Neuronal stem cell (in vitro differentiated cells): ENCODE measurements around the gene OTOF.

Experiments used
- DNase-seq: peaks from one replicate; pipeline ENCODE4 v3.0.0-alpha.2; 2013; ENCODE audit warnings: low spot score
- H2AFZ ChIP-seq: one replicate; pipeline ENCODE4 v1.6.1; 2013; ENCODE audit warnings: mild to moderate bottlenecking, low read length, inconsistent platforms
- H2AK5ac ChIP-seq: 2 replicates; pipeline ENCODE4 v1.6.1; 2013; ENCODE audit warnings: low read depth, mild to moderate bottlenecking, inconsistent platforms, low read length, moderate library complexity, mixed read lengths
- H2BK120ac ChIP-seq: 2 replicates; pipeline ENCODE4 v1.6.1; 2013; ENCODE audit warnings: low read depth, mild to moderate bottlenecking, inconsistent platforms, low read length, moderate library complexity, mixed read lengths
- H2BK12ac ChIP-seq: one replicate; pipeline ENCODE4 v1.6.1; 2013; ENCODE audit warnings: low read length, inconsistent platforms
- H2BK15ac ChIP-seq: 2 replicates; pipeline ENCODE4 v1.6.1; 2013; ENCODE audit warnings: mild to moderate bottlenecking, low read length, inconsistent platforms, mixed read lengths
- H2BK5ac ChIP-seq: one replicate; pipeline ENCODE4 v1.6.1; 2013; ENCODE audit warnings: inconsistent platforms, mild to moderate bottlenecking, low read length, moderate library complexity
- H3K14ac ChIP-seq: one replicate; pipeline ENCODE4 v1.6.1; 2013; ENCODE audit warnings: low read length, inconsistent platforms
- H3K18ac ChIP-seq: 2 replicates; pipeline ENCODE4 v1.6.1; 2013; ENCODE audit warnings: low read length, inconsistent platforms
- H3K23ac ChIP-seq: 2 replicates; pipeline ENCODE4 v1.6.1; 2013; ENCODE audit warnings: low read depth, mild to moderate bottlenecking, mixed read lengths, low read length, inconsistent platforms; ENCODE audit not compliant: poor library complexity
- H3K27ac ChIP-seq: replicated peaks from 3 replicates; pipeline ENCODE4 v1.5.1; 2013; ENCODE audit warnings: low read length, inconsistent platforms
- H3K27me3 ChIP-seq, 3 experiments: 2 replicates each; pipeline ENCODE4 v1.6.1; 2013; ENCODE audit warnings: low read length in 3 of 3, mild to moderate bottlenecking in 2 of 3, inconsistent platforms in 1 of 3, low read depth in 1 of 3, mixed read lengths in 1 of 3, moderate library complexity in 1 of 3; ENCODE audit not compliant: control insufficient read depth in 3 of 3, insufficient read depth in 3 of 3
- H3K36me3 ChIP-seq, 2 donors: replicated peaks in 1 of 2; 2 replicates each; pipeline ENCODE4 v1.6.1; 2013; ENCODE audit warnings: low read length in 2 of 2; ENCODE audit not compliant: control insufficient read depth in 2 of 2, insufficient read depth in 2 of 2
- H3K4ac ChIP-seq: 2 replicates; pipeline ENCODE4 v1.6.1; 2013; ENCODE audit warnings: inconsistent platforms, mild to moderate bottlenecking, low read length, moderate library complexity
- H3K4me1 ChIP-seq, 2 donors: 1 replicate in 1 of 2; 2 replicates in 1 of 2; pipeline ENCODE4 v1.6.1; 2013; ENCODE audit warnings: low read length in 2 of 2, low read depth in 1 of 2; ENCODE audit not compliant: control insufficient read depth in 2 of 2, insufficient read depth in 1 of 2
- H3K4me2 ChIP-seq: one replicate; pipeline ENCODE4 v1.6.1; 2013; ENCODE audit warnings: mild to moderate bottlenecking, low read length, inconsistent platforms; ENCODE audit not compliant: insufficient read depth, poor library complexity, severe bottlenecking
- H3K4me3 ChIP-seq, 2 donors: 2 replicates each; pipeline ENCODE4 v1.5.1; 2013; ENCODE audit warnings: low read length in 2 of 2, mild to moderate bottlenecking in 2 of 2, inconsistent platforms in 1 of 2, moderate library complexity in 1 of 2
- H3K79me1 ChIP-seq: one replicate; pipeline ENCODE4 v1.6.1; 2013; ENCODE audit warnings: low read depth, mild to moderate bottlenecking, inconsistent platforms, low read length, moderate library complexity
- H3K9ac ChIP-seq: one replicate; pipeline ENCODE4 v1.6.1; 2013; ENCODE audit warnings: mild to moderate bottlenecking, low read depth, low read length, inconsistent platforms; ENCODE audit not compliant: poor library complexity
- H3K9me3 ChIP-seq, 2 donors: replicated peaks in 1 of 2; 2 replicates each; pipeline versions ENCODE3 to v1.6.1; 2013; ENCODE audit warnings: low read length in 2 of 2, mild to moderate bottlenecking in 2 of 2, inconsistent platforms in 1 of 2, low read depth in 1 of 2, mixed read lengths in 1 of 2, moderate library complexity in 1 of 2; ENCODE audit not compliant: control insufficient read depth in 2 of 2, insufficient read depth in 1 of 2
- H4K8ac ChIP-seq: one replicate; pipeline ENCODE4 v1.6.1; 2013; ENCODE audit warnings: low read depth, mild to moderate bottlenecking, inconsistent platforms, low read length, moderate library complexity
- H4K91ac ChIP-seq: one replicate; pipeline ENCODE4 v1.6.1; 2013; ENCODE audit warnings: low read length, low read depth, mild to moderate bottlenecking, inconsistent platforms; ENCODE audit not compliant: poor library complexity
- WGBS, 2 donors: extraction: QIAGEN DNeasy Blood & Tissue Kit; methylation state at CpG; one replicate each; pipeline ENCODE4 v1.1.7; 2013; ENCODE audit warnings: missing lambda C conversion rate in 2 of 2, mixed read lengths in 1 of 2; ENCODE audit not compliant: insufficient read length in 2 of 2, insufficient replicate concordance in 1 of 2; ENCODE audit errors: extremely low coverage in 2 of 2; 5-methylcytosine and 5-hydroxymethylcytosine counted together

The OTOF gene

DNA sequence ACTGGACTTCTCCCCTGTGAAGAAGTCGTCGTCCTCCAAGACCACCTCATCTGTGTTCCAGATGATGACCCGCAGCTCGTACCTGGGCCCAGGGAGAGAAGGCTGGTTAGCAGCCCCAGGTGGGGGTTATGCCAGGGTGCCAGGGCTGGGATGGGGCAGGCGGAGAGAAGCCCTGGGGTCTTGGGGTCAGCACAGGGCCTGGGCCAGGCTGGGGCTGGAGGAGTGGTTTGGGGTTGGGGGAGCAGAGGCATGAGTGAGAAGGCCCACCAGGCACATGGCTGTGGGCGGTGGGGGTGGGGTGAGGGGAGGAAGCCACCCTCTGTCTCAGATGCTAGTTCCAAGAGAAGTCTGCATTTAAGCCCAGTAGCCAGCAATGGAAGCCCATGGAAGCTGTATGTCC, 15.8 kb downstream of the OTOF start:
- Histone ChIP-seq H2BK15ac (peak overlapping the region; percentile 82), H3K9ac (no peak overlapping the region), H3K27ac (no peak overlapping the region), H3K4me2 (no peak overlapping the region), H2BK120ac (peak overlapping the region; percentile 57), H4K8ac (peak overlapping the region; percentile 98), H3K27me3 (no peaks in the 10 kb centered on the region), H3K23ac (peak overlapping the region; percentile 83), H3K4ac (no peak overlapping the region), H2AK5ac (peak overlapping the region; percentile 90), H3K14ac (no peak overlapping the region), H2BK5ac (no peak overlapping the region), H2AFZ (peak overlapping the region; percentile 68), H3K4me3 (no peak overlapping the region), H2BK12ac (no peak overlapping the region), H3K4me1 (peaks cover 23% of the 10 kb centered on the region in 2 donors), H4K91ac (no peak overlapping the region), H3K18ac (peak overlapping the region; percentile 90), H3K9me3 (no peaks in the 10 kb centered on the region), H3K36me3 (no peaks in the 10 kb centered on the region), H3K79me1 (no peaks in the 10 kb centered on the region)
- no peak for DNase-seq
- WGBS, 2 donors, result no CpG with 5 or more reads among the region's 6 CpGs

DNA sequence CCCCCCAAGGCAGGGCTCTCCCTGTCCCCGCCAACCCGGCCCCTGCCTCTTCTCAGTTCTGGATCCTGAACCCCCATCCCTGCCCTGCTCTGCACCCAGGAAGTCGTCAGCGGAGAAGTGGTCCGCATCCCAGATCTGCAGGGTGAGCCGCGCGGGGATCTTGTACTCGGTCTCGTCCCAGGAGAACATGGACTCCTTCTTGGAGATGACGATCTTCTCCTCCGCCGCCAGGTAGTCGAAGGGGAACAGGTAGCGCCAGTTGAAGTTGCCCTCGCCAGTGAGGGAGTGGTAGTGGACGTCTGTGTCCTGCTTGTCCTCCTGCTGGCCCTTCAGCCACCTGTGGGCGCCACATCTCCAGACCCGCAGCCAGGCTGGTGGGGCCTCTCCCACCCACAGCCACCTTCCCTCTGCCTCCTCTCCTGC, 16.3 kb downstream of the OTOF start:
- no peak overlapping the region for H2BK5ac ChIP-seq
- H2BK120ac ChIP-seq, result peak overlapping the region; percentile 57
- H3K27ac ChIP-seq, result no peak overlapping the region
- H3K4me1 ChIP-seq, result peaks cover 25 to 28% of the 10 kb centered on the region in 2 donors
- no peak overlapping the region for H3K4me2 ChIP-seq
- H3K4me3 ChIP-seq, result no peak overlapping the region
- no peak overlapping the region for H4K91ac ChIP-seq
- no peak overlapping the region for H3K4ac ChIP-seq
- peak overlapping the region; percentile 90 for H3K18ac ChIP-seq
- no peak overlapping the region for H3K14ac ChIP-seq
- no peak for DNase-seq
- peak overlapping the region; percentile 10 for H3K9ac ChIP-seq
- H3K79me1 ChIP-seq, result no peaks in the 10 kb centered on the region
- no peaks in the 10 kb centered on the region for H3K9me3 ChIP-seq
- WGBS, 2 donors, result no CpG with 5 or more reads among the region's 19 CpGs
- H2BK12ac ChIP-seq, result no peak overlapping the region
- H3K23ac ChIP-seq, result peak overlapping the region; percentile 83
- H4K8ac ChIP-seq, result no peak overlapping the region
- no peaks in the 10 kb centered on the region for H3K36me3 ChIP-seq
- peak overlapping the region; percentile 90 for H2AK5ac ChIP-seq
- H2BK15ac ChIP-seq, result peak overlapping the region; percentile 82
- H2AFZ ChIP-seq, result no peak overlapping the region
- H3K27me3 ChIP-seq, result no peaks in the 10 kb centered on the region

DNA sequence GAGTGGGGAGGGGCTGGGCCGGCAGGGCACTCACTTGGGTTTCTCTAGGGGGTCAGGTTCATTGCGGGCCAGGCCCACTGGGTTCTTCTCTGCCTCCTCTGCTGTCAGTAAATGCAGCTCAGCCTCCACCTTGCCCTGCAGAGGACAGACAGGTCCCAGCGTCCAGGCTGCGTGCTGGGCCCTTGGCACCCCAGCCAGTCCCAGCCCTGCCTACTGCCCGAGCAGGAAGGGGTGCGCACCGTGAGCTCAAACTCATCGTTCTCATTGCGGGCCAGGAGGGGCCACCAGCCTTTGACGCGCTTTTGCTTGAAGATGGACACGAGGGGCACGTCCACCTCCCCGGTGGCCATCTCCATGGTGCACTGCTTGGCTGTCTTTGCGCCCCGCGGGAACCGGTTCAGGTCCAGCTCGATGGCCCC, 17.3 kb downstream of the OTOF start:
- H3K27ac ChIP-seq, result no peak overlapping the region
- H2BK5ac ChIP-seq, result no peak overlapping the region
- peak overlapping the region; percentile 50 for H2BK12ac ChIP-seq
- H3K18ac ChIP-seq, result peak overlapping the region; percentile 76
- DNase-seq, result no peak
- H3K79me1 ChIP-seq, result no peaks in the 10 kb centered on the region
- H4K91ac ChIP-seq, result no peak overlapping the region
- H3K4me1 ChIP-seq, result peaks cover 26 to 37% of the 10 kb centered on the region in 2 donors
- H4K8ac ChIP-seq, result no peak overlapping the region
- H3K4me3 ChIP-seq, result no peak overlapping the region
- H3K4ac ChIP-seq, result peak overlapping the region; percentile 8
- H3K36me3 ChIP-seq, result no peaks in the 10 kb centered on the region
- H3K4me2 ChIP-seq, result no peak overlapping the region
- no peak overlapping the region for H3K14ac ChIP-seq
- H2BK15ac ChIP-seq, result peak overlapping the region; percentile 75
- H3K9me3 ChIP-seq, result no peaks in the 10 kb centered on the region
- H3K9ac ChIP-seq, result no peak overlapping the region
- H2BK120ac ChIP-seq, result no peak overlapping the region
- no peaks in the 10 kb centered on the region for H3K27me3 ChIP-seq
- no peak overlapping the region for H3K23ac ChIP-seq
- WGBS, 2 donors, result no CpG with 5 or more reads among the region's 19 CpGs
- H2AFZ ChIP-seq, result no peak overlapping the region
- H2AK5ac ChIP-seq, result peak overlapping the region; percentile 72

DNA sequence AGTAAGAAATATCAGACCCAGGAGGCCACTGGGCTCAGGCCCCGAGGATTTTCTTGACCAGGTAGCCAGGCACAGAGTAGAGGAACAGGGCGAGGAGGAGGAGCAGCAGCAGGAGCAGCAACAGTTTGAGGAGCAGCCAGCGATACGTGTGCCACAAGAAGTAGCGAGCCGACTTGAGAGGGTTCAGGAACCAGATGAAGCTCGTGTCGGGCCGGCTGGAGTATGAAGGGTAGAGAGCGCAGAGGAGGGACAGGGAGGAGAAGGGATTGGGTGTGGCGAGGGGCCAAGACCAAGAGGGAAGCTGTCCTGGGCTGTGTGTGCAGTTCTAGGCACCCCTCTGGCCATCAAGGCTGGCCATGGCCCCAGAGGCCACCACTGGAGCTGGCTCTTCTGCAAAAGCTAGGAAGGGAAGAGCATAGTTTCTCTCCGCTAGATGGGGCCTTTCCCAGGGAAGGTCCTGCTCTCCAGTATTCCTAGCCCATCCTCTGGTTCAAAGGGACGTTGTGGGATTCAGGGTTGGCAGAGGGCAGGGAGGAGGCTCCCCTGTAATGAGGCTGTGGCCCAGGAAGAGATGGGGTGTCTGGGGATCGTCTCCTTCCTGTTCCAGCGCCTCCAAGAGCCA, 17.8 kb downstream of the OTOF start:
- no peak overlapping the region for H2BK120ac ChIP-seq
- DNase-seq, result no peak
- no peak overlapping the region for H3K4me2 ChIP-seq
- H3K14ac ChIP-seq, result no peak overlapping the region
- H3K79me1 ChIP-seq, result no peaks in the 10 kb centered on the region
- H3K18ac ChIP-seq, result peak overlapping the region; percentile 32
- H3K9ac ChIP-seq, result peak overlapping the region; percentile 34
- H3K4me1 ChIP-seq, result peaks cover 31 to 39% of the 10 kb centered on the region in 2 donors
- no peaks in the 10 kb centered on the region for H3K27me3 ChIP-seq
- no peak overlapping the region for H3K4ac ChIP-seq
- H3K23ac ChIP-seq, result peak overlapping the region; percentile 18
- no peak overlapping the region for H3K27ac ChIP-seq
- no peak overlapping the region for H2BK12ac ChIP-seq
- no peaks in the 10 kb centered on the region for H3K36me3 ChIP-seq
- WGBS, 2 donors, result no CpG with 5 or more reads among the region's 15 CpGs
- H2AK5ac ChIP-seq, result peak overlapping the region; percentile 72
- H4K8ac ChIP-seq, result no peak overlapping the region
- H2AFZ ChIP-seq, result peak overlapping the region; percentile 5
- H4K91ac ChIP-seq, result no peak overlapping the region
- no peaks in the 10 kb centered on the region for H3K9me3 ChIP-seq
- no peak overlapping the region for H2BK5ac ChIP-seq
- H3K4me3 ChIP-seq, result no peak overlapping the region
- peak overlapping the region; percentile 75 for H2BK15ac ChIP-seq
